BJ (cell line): ENCODE results near the gene TNNC1. TPM values are rescaled to one million over a fixed set of nuclear protein-coding genes. Genes with fewer than 3 reads are reported as not detected.

Experiments used
- CTCF ChIA-PET: fragments of 350-600 bp; formaldehyde crosslinking; extraction: SDS; loops from one replicate; lab custom pipeline; 2021; ENCODE audit warnings: antibody characterized with exemption, inconsistent platforms; lab: Yijun Ruan, JAX
- POLR2A ChIA-PET: fragments of 300-600 bp; sonication (Branson Sonifier 250); formaldehyde crosslinking; extraction: SDS; loops from one replicate; lab custom pipeline; 2021; ENCODE audit warnings: antibody characterized with exemption; lab: Charles Lee
- DNase-seq: peaks from one replicate; pipeline ENCODE4 v3.0.0-alpha.2; 2011; ENCODE audit warnings: low read depth
- H3K27me3 ChIP-seq: 2 replicates; pipeline ENCODE4 v1.6.0; 2011; ENCODE audit warnings: low read length; ENCODE audit not compliant: control insufficient read depth, insufficient read depth
- H3K36me3 ChIP-seq: 2 replicates; pipeline ENCODE4 v1.5.1; 2011; ENCODE audit warnings: low read length; ENCODE audit not compliant: control insufficient read depth, insufficient read depth
- H3K4me3 ChIP-seq: 2 replicates; pipeline ENCODE4 v1.5.1; 2011; ENCODE audit warnings: low read depth, mild to moderate bottlenecking, control low read depth, low read length
- polyA plus RNA-seq: library from polyadenylated mRNA; depleted of rRNA; stranded (reverse); fragments of >200 nt; gene quantifications from 2 replicates; pipeline ENCODE4 v1.2.3, GENCODE V29; 2011
- TF ChIP-seq, protein P1 (sequence below): IDR thresholded peaks from 2 replicates; pipeline ENCODE4 v1.5.1; 2011; ENCODE audit warnings: low read depth, mild to moderate bottlenecking, control low read depth, inconsistent platforms, low read length, moderate library complexity; ENCODE audit not compliant: insufficient read depth

TNNC1 gene
- polyA plus RNA-seq, 1 experiment: 1.7 TPM

- Histone ChIP-seq H3K36me3 (0 out of 2 replicates have a peak, but pooled peaks cover 3% of the 10 kb centered on the region), H3K4me3 (no peak overlapping the region), H3K27me3 (no peaks in the 10 kb centered on the region)
- CTCF ChIA-PET: interaction anchor here (1.3 to 12.4 kb wide), 4 partner anchors 11 to 73 kb away, joined by 3 to 445 read pairs (median 5); no protein-coding TSS in a partner anchor
- POLR2A ChIA-PET: no interaction called here
- TF ChIP-seq, protein P1, sequence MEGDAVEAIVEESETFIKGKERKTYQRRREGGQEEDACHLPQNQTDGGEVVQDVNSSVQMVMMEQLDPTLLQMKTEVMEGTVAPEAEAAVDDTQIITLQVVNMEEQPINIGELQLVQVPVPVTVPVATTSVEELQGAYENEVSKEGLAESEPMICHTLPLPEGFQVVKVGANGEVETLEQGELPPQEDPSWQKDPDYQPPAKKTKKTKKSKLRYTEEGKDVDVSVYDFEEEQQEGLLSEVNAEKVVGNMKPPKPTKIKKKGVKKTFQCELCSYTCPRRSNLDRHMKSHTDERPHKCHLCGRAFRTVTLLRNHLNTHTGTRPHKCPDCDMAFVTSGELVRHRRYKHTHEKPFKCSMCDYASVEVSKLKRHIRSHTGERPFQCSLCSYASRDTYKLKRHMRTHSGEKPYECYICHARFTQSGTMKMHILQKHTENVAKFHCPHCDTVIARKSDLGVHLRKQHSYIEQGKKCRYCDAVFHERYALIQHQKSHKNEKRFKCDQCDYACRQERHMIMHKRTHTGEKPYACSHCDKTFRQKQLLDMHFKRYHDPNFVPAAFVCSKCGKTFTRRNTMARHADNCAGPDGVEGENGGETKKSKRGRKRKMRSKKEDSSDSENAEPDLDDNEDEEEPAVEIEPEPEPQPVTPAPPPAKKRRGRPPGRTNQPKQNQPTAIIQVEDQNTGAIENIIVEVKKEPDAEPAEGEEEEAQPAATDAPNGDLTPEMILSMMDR: no peak
- no peak for DNase-seq
These were observed 1.1 kb downstream of the TNNC1 start for GRCh38 chr3:52452570-52453221.

GRCh38 chr3:52452126-52452525 is 1.7 kb downstream of the TNNC1 start:
- ChIA-PET POLR2A (interaction anchor here (0.5 kb wide), 1 partner anchor 162 kb away, joined by 5 read pairs; no protein-coding TSS in a partner anchor), CTCF (interaction anchor here (1.3 to 12.4 kb wide), 3 partner anchors 10 to 74 kb away, joined by 3 to 445 read pairs (median 4); no protein-coding TSS in a partner anchor)
- H3K36me3 ChIP-seq: no peaks in the 10 kb centered on the region
- no peak for DNase-seq
- H3K4me3 ChIP-seq: no peak overlapping the region
- H3K27me3 ChIP-seq: no peaks in the 10 kb centered on the region
- TF ChIP-seq, protein P1: no peak

GRCh38 chr3:52451237-52452083 is 2.4 kb downstream of the TNNC1 start:
- POLR2A ChIA-PET: interaction anchor here (0.5 kb wide), 1 partner anchor 163 kb away, joined by 5 read pairs; no protein-coding TSS in a partner anchor
- CTCF ChIA-PET: interaction anchor here (1.3 to 12.4 kb wide), 2 partner anchors 19 to 75 kb away, joined by 3 to 445 read pairs; no protein-coding TSS in a partner anchor
- TF ChIP-seq, protein P1: no peak

GRCh38 chr3:52450489-52451236 is 3.2 kb downstream of the TNNC1 start:
- H3K36me3 ChIP-seq: no peaks in the 10 kb centered on the region
- H3K4me3 ChIP-seq: no peak overlapping the region
- CTCF ChIA-PET: interaction anchor here (12.4 kb wide), 1 partner anchor 19 kb away, joined by 445 read pairs; no protein-coding TSS in a partner anchor
- TF ChIP-seq, protein P1: no peak
- no peak for DNase-seq
- no peaks in the 10 kb centered on the region for H3K27me3 ChIP-seq
- POLR2A ChIA-PET: no interaction called here

More at GRCh38 chr3:52451237-52452083, 2.4 kb downstream of the TNNC1 start:
- DNase-seq: no peak
- Histone ChIP-seq H3K27me3 (no peaks in the 10 kb centered on the region), H3K4me3 (no peak overlapping the region), H3K36me3 (no peaks in the 10 kb centered on the region)
